AG10803 (cell line): ENCODE results near the gene SSC5D.

Experiments used
- DNase-seq: peaks from one replicate; pipeline ENCODE4 v3.0.0; 2010; ENCODE audit warnings: low read depth
- H3K4me3 ChIP-seq: 2 replicates; pipeline ENCODE4 v1.5.1; 2011; ENCODE audit warnings: mild to moderate bottlenecking, low read length, control low read depth
- CTCF ChIP-seq: conservative IDR thresholded peaks from 2 replicates; pipeline ENCODE4 v1.5.1; 2011; ENCODE audit warnings: mild to moderate bottlenecking, low read length, control low read depth, inconsistent platforms

SSC5D gene

GRCh38 chr19:55481148-55481793, 7.0 kb upstream of the SSC5D start:
- TF ChIP-seq CTCF = no peak
- no peak overlapping the region for H3K4me3 ChIP-seq
- no peak for DNase-seq

GRCh38 chr19:55481794-55482155, 6.5 kb upstream of the SSC5D start:
- TF ChIP-seq CTCF = no peak
- DNase-seq = no peak
- H3K4me3 ChIP-seq = no peak overlapping the region

GRCh38 chr19:55482156-55482961, 5.9 kb upstream of the SSC5D start:
- no peak overlapping the region for H3K4me3 ChIP-seq

GRCh38 chr19:55482967-55483705, 5.1 kb upstream of the SSC5D start:
- no peak for TF ChIP-seq CTCF
- no peak for DNase-seq
- no peak overlapping the region for H3K4me3 ChIP-seq

More at GRCh38 chr19:55482156-55482961, 5.9 kb upstream of the SSC5D start:
- DNase-seq = no peak
- no peak for TF ChIP-seq CTCF

- H3K4me3 ChIP-seq = peak overlapping the region; percentile 77
- TF ChIP-seq CTCF = no peak
- DNase-seq = no peak
Measured at GRCh38 chr19:55483706-55484592, 4.3 kb upstream of the SSC5D start.

- H3K4me3 ChIP-seq = peak within 1 kb of the TSS; percentile 77
- DNase-seq = peak; percentile 43
- TF ChIP-seq CTCF = no peak
Measured at GRCh38 chr19:55484593-55485438, 3.4 kb upstream of the SSC5D start, which contains the start of gene NAT14. Gene NAT14, plus strand, starts transcription at chr19:55485188. Its CDS starts 521 bp downstream, at chr19:55485709.
